Stimulated activated CD4-positive, alpha-beta T cell treated with anti-CD3 and anti-CD28 coated beads, Interleukin-12 subunit alpha, Interleukin-12 subunit beta, amount 100 ng/mL, for 24 hours (primary cell): ENCODE results near the gene FSD1.
"Not testable (repeated sequence)": the region's sequence is repeated elsewhere in the genome, so short reads cannot be mapped to it uniquely, and the experiment has no call there.

ENCODE experiments used
- DNase-seq, 2 experiments: peaks; one replicate each; pipeline ENCODE4 v3.0.0-alpha.2; 2020; ENCODE audit warnings: low read depth in 2 of 2

FSD1 gene

DNA sequence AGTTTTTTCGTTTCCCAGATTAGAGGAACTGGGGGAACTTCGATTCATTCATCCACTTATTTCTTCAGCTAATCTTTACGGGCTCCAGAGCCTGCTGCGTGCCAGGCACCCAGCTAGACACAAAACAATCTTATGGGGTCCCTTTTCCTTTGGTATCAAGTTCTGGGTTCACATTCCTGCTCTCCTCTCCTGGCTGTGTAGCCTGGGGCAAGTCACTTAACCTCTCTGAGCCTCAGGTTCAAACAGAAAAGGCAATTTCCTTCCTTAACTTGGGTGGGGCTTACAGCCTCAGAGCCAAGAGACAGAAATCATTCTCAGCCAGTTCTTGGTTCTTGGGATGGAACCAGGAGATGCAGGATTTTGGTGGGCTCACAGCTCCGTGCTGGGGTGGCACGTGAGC is 19.4 kb upstream of the FSD1 start:
- DNase-seq: no peak

DNA sequence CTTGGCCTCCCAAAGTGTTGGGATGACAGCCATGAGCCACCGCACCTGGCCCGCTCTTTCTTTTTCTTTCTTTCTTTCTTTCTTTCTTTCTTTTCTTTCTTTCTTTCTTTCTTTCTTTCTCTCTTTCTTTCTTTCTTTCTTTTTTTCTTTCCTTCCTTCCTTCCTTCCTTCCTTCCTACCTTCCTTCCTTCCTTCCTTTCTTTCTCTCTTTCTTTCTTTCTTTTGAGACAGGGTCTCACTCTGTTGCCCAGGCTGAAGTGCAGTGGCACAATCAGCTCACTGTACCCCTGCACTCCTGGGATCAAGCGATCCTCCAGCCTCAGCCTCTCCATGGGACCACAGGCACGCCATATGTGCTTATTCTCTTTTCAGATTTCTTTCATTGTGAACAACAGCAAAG is 18.3 kb upstream of the FSD1 start:
- not testable (repeated sequence) for DNase-seq

DNA sequence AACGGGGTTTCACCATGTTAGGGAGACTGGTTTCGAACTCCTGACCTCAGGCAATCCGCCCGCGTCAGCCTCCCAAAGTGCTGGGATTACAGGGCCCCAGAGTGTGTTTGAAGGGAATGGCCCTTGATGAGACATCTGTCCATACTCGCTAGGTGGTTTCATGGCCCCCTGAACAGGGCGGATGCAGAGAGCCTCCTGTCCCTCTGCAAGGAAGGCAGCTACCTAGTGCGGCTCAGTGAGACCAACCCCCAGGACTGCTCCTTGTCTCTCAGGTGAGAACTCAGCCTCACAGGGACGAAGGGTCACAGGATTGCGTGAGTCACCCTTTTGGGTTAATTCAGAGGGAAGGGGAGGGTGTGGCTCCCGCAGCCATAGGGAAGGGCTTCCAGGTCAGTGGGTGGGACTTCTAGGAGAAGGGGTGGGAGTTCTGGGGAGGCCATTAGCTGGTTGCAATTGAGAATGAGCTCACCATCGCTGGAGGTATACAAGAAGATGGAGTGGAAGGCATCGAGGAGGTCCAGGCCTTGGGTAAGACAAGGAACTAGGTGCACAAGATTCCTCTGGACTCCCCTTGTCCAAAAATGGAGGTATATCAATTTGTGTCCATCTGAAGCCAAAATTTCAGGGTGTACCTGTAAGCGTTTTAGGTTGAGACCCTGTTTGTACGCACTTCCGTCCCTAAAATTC is 16.2 kb upstream of the FSD1 start:
- DNase-seq: no peak

DNA sequence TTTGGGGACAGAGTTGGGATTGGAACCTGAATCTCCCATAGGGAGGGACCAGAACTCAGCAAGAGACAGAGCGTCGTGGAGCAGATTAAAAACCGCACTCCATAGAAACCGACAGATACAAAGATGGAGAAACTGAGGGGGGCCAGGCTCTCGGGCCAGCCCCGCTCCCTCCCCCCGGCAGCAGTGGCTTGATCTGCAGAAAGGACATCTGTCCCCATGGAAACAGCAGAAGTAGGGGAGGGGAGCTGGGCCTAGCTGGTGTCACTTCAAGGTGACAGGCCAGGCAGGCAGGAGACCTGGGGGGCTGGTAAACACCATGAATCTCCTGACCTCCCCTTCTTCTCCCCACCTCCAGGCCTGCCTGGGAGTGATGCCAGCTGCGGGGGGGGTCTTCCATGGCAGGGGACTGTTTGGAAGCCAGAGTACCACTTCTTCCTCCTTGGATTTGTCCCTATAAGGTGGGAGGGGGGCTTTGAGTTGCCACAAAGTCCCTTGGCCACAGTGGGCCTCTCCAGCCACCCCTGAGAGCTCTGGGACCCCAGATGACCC is 13.1 kb upstream of the FSD1 start:
- DNase-seq: no peak

DNA sequence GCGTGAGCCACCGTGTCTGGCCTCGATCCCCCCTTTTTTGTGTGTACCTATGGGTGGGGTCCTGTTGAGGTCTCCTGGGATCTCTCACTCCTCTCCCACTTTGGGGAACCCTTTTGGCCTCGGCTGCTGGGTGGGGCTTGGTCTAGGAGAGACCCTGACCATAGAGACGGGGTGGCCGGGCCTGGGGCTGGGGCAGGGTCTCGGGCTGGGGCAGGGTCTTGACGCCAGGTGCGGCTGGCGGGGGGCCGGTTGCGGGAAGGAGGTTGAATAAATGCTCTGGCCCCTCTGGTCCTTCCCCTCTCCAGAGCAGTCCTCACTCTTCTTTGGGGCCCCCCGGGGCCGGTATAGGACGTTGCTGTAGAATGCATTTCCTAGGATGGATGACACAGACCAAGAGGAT is 11.9 kb upstream of the FSD1 start:
- no peak for DNase-seq

DNA sequence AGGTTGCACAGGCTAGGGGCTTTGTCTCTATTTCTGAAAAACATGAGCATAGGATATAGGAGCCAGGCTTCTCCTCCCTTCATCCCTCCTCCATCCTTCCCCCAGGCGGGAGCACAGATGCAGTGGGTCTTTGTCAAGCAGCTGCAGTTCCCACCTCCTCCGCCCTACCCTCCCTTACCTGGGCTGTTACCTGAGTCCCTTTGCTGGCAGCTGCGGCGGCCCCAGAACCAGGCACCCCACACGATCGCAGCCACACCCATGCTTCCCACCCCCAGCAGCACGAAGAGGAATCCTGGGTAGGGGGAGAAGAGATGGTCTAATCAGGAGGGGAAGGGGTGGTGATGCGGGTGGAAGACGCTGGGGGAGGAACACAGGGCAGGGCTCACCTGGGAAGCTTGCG is 10.0 kb upstream of the FSD1 start:
- no peak for DNase-seq

DNA sequence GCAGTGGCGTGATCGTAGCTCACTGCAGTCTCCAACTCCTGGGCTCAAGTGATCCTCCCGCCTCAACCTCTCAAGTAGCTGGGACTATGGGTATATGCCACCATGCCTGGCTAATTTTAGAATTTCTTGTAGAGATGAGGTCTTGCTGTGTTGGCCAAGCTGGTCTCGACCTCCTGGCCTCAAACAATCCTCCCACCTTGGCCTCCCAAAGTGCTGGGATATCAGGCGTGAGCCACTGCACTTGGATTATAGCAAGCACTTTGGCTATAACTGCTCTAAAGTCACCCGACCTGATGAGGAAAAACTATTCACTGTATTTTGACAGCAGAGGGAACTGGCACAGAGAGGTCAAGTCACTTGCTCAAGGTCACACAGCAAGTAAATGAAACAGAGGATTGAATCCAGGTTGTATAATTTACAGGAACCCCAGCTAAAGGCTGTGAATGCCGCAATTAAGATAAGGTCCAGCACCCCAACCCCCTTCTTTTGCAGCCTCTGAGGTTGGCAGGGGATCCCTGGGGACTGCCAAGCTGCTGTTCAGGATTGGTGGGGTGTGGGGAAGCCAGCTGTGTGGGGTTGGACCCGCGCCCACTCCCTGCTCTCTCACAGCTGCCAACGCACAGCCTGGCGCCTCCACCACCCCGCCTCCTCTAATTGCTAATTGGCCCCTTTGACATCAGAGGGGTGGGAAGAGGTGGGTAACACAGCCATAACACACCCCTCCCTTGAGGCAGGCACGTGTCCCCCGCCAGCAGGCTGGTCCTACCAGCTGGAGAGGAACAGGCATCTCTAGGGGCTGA is 8.2 kb upstream of the FSD1 start:
- no peak for DNase-seq

DNA sequence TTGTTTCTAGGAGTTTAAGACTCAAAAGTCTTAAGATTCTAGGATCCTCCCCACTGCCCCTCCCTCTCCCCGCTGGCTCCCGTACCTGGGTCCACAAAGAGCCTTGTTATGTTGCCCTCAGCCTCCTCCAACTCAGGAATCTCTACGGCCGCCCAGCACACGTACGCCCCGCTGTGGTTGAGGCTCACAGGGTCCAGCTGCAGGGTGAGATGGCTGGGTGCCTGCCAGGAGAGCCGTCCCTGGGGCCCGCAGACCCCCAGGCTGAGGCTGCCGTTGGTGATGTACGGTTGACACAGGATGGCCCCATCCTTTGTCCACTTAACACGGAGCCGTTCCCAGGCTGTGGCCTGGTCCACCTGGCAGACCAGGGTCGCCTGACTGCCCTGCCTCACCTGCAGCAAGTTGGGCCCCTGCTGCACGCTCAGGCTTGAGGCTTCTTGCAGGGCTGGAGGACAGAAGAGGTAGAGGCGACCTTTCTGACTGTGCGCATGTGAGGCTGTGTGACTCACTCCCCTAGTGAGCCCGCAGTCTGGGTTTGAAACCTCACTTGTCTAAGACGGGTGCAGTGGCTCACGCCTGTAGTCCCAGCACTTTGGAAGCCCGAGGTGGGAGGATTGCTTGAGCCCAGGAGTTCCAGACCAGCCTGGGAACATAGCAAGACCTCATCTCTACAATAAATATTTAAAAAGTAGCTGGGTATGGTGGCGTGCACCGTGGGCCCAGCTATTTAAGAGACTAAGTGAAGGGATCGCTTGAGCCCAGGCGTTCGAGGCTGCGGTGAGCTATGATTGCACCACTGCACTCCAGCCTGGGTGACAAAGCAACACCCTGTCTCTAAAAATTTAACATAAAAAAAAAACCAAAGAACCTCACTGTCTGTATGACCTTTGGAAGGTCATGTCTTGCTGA is 6.2 kb upstream of the FSD1 start:
- peak in 1 of 2 experiments; percentile 20 for DNase-seq

DNA sequence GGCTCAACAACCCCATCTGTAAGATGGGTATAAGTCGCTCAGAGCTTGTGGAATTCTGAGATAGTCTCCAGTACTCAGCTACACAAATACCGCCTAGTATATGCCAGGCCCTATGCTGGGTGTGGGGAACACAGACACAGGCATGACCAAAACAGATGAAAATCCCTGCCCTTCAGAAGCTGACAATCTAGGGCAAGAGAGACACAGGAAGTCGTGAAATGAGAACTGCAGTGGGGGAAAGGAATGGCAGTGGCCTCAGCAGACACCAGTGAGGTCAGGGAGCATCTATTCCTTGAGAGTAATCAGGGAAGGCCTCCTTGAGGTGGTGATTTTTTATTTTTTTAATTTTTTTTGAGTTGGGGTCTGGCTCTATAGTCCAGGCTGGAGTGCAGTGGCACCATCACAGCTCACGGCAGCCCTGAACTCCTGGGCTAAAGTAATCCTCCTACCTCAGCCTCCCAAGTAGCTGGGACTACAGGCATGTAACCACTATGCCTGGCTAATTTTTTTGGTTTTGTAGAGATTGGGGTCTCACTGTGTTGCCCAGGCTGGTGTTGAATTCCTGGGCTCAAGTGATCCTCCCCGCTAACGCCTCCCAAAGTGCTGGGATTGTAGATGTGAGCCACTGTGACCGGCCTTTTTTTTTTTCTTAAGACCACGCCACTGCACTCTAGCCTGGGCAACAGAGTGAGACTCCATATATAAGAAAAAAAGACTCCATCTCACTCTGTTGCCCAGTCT is 5.4 kb upstream of the FSD1 start:
- DNase-seq: no peak

DNA sequence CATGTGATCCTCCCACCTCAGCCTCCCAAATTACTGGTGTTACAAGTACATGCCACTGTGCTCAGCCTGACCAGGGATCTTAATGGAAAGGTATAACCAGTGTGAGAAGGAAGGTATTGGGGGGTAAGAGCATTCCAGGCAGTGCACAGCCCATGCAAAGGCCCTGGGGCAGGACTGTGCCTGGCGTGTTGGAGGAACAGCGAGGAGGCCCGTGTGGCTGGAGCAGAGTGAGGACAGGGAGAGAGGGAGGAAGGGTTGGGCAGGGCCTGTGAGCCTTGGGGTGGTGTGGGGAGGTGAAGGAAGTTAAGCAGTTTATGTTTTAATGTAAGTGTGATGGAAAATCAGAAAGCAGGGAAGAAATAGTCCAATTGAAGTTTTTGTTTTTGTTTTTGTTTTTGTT is 3.8 kb upstream of the FSD1 start:
- DNase-seq: no peak

DNA sequence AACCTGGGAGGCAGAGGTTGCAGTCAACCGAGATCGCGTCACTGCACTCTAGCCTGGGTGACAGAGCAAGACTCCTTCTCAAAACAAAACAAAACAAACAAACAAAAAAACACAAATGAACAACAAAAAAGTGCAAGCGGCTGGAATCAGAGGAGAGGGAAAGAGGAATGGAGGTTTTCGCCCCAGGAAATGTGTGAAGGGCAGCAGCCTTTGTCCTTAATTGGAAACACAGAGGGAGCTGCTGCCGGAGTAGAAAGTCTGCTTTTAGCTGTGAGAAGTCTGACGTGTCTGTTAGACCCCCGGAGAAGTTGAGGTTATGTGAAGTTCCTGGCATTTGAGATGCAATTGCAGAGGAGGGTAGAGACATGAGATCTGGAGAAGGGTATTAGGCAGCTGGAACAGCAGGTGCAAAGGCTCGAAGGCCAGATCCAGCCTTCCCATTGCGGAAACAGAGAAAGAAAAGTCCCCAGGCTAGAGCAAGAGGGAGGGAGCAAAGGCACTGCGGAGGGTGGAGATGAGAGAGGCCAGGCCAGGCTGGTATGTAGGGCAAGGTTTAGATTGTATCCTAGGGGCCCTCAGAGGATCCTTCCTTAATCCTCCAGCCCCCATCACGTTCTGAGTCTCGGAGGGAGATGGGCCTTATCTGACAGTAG is 2.7 kb upstream of the FSD1 start:
- no peak for DNase-seq

DNA sequence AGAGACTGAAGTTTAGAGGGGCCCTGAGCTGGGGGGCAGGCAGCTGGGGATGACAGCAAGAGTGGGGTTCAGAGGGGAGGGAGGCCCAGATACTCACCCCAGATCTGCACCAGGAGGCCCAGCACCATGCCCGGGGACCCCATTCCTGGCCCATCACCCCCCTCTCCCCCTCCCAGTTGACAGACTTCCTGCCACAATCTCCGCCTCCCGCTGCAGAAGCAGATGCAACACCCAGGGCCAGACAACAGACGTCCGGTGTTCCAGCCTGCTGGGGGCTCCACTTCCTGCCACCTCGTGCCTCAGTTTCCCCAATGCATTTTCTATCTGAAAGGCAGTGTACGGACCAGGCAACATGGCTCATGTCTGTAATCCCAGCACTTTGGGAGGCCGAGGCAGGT is 2.2 kb upstream of the FSD1 start, which contains the start of gene TMIGD2:
Gene TMIGD2 (minus strand): TSS at position 147 of the 398 bp plus-strand sequence. CDS start 4 bp downstream, at position 143.
- no peak for DNase-seq

DNA sequence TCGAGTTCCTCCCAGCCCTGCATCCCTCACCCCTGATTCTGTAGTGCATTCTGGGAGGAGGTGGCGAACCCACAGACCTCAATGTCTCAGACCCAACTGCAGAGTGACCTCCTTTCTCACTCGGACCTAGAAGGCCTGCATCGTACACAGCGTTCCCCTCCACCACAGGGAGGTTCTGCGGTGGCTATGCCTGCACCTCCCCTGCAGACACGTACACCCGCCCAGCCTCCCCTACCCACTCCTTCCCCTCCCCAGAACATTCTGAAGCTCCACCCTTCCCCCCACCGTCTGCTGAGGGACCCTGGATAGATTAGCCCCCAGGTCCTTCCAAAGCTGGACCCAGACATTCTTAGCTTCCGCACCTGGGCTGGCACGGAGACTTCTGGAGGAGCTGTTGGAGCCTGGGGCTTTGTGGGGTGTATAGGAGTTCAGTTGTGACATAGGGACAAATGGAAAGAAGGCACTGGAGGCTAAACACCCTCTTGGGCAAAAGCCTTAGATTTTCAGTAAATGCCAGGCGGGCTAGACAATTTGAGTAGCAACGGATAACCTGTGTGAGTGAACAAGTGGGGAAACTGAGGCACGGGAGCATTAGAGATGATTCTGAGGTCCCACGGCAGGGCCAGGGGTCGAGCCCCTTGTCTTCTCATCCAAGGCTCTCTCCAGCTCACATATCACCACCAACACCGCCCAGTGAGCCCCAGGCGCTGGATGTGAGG is 420 bp upstream of the FSD1 start:
- no peak for DNase-seq

DNA sequence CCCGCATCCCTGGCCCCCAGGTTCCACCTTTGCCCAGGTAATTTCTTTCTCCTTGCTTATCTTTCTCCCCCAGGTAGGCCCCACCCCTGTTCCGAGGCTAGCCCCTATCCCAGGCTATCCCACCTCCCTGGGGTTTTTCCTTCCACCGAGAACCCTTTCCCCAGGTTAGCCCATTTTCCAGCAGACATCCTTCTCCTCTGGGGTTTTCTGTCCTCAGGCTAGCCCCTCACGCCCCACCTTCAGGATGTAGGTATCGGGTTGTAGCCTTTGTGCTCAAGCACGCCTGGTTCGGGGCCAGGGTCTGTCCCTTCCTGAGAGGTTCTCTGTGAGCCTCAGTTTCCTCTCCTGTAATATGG is 837 bp downstream of the FSD1 start:
- DNase-seq: no peak

DNA sequence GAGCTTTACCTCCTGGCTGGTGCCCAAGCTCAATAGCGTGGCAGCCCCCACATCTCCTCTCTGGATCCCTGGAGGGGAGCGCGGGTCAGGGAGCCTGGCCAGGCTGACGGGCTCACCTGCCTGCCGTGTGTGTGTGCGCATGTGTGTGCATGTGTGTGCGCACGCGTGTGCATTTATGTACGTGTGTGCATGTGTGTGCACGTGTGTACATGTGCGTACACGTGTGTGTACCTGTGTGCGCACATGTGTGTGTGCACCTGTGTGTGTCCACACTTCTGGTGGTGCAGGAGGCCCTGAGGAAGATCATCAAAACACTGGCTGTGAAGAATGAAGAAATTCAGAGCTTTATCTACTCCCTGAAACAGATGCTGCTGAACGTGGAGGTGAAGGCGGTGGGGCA is 1.3 kb downstream of the FSD1 start:
- DNase-seq: no peak

DNA sequence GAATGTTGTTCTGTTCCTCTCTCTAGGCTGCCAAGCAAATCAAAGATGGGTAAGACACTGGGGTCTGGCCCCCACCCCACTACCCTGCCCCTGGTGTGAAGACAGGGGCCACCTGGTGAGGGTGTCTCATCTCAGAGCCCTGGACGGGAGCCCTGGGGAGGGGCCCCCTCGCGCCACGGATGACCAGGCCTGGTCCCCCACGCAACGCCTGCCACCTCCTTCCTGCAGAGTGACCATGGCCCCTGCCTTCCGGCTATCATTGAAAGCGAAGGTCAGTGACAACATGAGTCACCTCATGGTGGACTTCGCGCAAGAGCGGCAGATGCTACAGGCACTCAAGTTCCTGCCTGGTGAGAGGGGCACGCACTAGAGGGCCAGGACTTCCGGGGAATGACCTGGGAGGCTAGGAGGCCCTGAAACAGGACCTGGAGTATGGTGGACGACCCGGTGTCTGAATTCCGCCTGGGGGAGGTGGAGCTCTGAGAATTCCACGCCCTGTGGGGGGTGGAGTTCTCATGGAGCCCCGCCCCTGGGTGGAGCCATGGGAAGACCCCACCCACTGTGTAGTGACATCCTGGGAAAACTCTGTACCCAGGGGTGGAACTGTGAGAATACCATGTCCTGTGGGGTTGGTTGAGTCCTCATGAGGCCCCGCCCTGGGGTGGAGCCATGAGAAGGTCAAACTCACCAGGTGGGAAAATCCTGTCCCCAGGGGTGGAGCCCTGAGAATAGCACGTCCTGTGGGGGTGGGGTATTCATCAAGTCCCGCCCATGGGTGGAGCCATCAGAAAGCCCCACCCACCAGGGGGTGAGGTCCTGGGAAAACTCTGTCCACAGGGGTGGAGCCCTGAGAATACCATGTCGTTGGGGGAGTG is 6.1 kb downstream of the FSD1 start:
- DNase-seq: no peak

DNA sequence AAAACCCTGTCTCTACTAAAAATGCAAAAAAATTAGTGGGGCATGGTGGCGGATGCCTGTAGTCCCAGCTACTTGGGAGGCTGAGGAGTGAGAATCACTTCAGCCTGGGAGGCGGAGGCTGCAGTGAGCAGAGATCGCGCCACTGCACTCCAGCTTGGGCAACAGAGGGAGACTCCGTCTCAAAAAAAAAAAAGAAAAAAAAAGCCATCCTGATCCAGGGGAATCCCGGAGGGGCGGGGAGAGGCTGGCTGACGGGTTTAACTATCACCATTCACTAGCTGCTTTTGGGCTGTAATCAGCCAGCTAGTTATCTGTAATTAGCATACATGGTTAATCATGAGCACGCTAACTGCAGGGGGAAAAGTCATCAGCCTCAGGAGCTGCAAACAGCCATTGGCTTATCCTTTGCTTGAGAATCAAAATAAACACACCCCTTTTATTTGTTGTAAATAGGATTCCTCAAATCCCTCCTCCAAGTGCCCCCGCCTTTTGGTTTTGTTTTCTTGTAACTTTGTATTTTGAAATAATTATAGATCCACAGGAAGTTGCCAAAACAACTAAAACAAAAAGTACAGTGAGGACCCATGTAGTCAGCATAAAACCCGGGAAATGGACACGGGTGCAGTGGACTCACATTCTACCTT is 9.6 kb downstream of the FSD1 start:
- DNase-seq: no peak

DNA sequence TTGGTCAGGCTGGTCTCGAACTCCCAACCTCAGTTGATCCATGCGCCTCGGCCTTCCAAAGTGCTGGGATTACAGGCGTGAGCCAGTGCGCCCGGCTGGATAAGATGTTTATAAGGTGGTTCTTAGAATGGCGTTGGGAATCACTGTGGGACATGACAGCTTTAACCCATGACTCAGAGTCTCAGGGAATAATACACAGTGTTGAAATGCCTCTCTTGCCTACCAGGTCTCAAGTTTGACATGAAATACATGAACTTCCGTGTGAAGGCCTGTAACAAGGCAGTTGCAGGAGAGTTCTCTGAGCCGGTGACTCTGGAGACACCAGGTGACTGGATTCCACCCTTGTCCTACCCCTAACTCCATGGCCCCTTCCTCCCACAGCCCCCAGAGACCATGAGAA is 12.6 kb downstream of the FSD1 start:
- DNase-seq: no peak

DNA sequence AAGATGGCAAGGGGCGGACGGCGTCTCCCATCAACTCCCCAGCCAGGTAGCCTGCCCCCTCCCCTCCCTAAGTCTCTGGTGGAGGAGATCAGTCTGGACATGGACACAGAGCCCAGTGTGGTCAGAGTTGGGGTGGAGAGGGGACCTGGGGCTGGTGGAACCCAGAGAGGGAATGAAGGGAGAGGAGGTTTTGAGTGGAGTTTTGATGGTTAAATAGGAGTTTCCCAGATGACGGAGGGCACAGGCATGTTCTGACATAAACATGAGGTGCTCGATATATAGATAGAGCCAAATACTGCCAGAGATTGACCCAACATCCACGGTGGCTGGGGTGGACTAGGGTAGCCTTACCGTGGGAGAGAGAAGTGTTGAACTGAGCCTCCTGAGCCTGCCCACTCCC is 14.1 kb downstream of the FSD1 start:
- DNase-seq: no peak
